Esophagus mucosa (tissue), 1 donor: ENCODE data around the gene LPIN3. TPM values are rescaled to one million over a fixed set of nuclear protein-coding genes. Genes with fewer than 3 reads are reported as not detected.

Source experiments
- ATAC-seq: fragments of 200-7000 bp; cut with Tn5 transposase; one replicate; pipeline ENCODE4 v1.9.1; 2020
- total RNA-seq: library from RNA; stranded (reverse); gene quantifications from one replicate; pipeline ENCODE4 v1.2.4, GENCODE V29; 2023
- donor health status: DM: yes; HTN: yes; CAD: no.

LPIN3 gene
- total RNA-seq, 1 donor from 2014 or later, result 15.7 TPM

DNA sequence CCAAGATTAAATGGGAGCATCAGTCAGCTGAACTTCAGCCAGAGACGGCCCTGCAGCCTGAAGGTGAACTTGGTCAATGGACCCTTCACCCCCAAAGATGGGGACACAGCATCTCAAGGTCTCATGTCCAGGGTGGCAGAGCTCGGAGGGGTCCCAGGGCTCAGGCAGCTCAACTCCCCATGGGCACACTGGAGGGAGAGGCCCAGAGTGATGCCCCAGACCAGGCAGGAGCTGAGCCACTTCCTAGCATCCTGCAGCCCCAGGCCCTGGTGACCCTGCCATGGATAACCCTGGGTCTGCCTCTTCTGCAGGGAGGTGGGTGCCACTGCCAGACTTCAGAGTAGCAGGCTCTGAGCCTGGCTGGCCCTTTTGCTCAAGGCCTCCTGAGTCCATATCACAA lies 53.5 kb downstream of the LPIN3 start:
- ATAC-seq, result no peak

DNA sequence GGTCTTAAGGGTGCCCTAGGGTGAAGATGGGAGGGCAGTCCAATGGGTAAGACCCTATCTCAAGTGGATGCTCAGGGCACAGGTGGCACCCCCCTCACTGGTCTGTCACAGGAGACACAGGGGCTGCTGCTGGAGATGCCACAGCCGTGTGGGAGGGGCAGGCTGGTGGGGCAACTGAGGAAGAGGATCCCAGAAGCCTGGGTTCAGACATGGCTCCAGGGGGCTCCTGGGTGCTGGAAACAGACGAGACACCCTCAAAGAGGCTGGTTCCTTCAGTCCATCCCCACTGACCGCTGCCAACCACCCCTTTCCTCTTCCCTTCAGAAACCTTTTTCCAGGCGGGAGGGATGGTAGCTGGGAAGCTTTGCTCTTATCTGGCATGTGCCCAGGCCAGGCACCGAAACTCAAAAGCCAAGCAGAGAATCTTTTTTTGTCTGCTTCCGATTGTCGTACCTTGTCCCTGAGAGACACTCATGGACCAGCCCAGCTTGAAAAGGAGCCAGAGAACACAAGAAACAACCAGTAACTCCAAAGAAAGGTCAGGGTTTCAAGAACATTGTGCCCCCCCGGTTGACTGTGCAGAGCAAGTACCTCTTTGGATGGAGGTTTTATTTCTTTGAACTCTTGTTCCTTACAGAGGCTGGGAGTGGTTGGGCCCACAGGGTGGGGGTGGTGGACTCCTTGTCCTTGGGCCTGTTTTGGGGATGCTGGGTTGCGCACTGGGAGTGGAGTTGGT lies 54.5 kb downstream of the LPIN3 start:
- no peak for ATAC-seq

DNA sequence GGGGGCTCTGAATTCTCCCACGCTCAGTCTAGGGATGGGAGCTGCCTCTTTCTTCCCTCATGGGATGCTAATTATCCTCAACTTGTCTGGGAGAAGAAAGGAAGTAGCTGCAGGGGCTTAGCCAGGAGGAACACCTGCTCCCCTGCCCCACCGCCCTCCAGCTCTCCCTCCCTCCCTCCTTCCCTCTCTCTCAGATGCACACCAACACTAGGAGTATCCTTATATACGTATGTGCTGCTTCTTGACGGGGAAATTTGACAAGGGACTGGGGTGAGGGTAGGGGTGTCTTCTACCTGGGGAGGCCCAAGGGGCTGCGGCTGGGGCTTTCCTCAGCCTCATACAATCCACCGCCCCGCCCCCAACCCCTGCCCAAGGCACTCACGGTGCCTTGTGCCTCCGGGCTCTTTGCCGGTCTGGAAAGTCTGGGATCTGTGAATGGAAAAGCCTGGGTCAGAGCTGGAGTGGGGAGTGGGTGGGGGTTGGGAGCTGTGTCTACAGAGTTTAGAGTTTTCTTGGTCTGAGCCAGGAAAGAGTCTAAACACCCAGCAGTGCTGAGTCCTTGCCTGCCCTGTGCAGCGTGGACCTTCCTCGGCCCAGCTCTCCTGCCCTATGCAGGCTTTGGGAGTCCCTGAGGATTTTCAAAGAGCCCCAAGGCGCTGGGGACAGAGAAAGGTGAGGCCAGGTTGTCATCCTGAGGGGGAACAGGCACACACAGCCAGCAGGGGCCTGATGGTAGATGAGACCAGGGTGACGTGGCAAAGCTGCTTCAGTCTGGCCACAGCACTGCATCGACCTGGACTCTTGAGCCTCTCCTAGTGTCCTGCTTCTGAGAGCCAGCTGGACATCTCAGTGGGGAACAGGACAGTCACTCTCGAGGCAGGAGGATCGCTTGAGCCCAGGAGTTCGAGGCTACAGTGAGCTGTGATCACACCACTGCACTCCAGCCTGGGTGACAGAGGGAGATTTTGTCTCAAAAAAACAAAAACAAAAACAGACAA lies 55.3 kb downstream of the LPIN3 start:
- ATAC-seq, result no peak

DNA sequence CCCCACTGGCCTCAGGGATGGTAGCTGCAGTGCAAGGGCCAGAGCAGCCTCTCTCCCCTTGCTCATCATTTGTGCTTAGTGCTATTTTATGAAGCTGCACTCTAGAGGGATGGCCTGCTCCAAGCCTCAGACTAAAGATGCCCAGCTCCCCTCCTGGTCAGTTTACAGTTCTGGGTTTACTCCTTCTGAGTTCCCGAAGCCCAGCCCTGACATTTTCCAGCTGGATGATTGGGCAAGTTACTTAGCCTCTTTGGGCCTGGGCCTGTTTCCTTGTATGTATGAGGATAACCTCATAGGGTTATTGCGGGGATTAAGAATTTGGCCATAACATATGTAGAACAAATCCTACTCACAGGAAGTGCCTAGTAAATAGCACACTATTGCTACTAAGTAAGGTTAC lies 57.8 kb downstream of the LPIN3 start:
- no peak for ATAC-seq

DNA sequence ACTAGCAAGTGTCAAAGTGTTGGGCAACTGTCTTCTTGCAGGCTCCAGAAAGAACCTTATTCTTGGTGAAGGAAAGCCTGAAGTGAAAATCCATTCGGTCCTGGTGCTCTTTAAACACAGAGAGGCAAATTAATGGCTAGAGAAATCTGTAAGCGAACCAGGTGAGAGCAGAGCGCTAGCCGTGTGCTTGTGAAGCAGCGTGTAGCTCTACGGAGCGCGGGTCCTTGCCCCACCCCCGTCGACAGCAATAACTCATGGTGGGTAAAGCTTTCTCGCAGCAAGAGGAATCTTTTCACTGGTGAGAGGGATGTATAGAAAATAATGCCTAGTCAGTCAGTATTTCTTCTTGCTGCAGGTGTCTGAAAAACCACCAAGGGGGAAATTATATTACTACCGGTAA lies 63.0 kb downstream of the LPIN3 start:
- no peak for ATAC-seq

DNA sequence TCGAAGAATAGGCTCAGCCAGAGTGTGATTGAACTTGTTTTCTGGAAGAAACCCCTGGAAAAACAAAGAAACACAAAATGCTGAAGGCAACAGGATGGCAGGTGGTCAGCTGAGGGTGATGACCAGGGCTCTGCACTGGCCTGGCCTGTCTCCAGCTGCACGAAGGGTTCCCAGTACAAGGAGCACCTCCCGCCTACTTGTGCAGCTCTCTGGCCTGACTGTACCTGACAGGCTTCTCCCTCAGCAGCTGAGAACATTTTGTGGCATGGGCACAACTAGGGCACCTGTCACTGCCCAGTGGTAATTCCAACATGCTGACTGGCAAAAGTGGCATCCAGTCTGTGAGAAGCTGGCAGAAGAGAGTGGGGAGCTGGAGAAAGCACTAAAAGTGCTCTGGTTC lies 64.8 kb downstream of the LPIN3 start:
- no peak for ATAC-seq

DNA sequence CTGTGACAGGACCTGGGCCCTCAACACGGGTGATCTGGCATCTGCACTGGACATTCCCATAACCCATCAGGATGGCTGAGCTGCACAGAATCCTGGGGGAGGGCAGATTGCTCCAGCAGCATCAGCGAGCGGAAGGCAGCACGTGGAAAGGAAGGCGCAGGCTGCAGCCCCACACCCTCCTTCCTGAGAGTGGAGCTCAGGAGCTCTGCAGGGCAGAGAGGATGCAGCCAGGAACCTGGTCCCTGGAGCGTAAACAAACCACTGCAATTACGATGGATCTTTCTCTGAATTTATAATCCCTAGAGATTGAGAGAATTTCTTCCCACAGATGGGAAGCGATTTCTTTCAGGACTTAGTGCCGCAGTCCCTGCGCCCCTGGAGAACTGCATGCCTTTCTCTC lies 65.7 kb downstream of the LPIN3 start:
- ATAC-seq, result no peak

DNA sequence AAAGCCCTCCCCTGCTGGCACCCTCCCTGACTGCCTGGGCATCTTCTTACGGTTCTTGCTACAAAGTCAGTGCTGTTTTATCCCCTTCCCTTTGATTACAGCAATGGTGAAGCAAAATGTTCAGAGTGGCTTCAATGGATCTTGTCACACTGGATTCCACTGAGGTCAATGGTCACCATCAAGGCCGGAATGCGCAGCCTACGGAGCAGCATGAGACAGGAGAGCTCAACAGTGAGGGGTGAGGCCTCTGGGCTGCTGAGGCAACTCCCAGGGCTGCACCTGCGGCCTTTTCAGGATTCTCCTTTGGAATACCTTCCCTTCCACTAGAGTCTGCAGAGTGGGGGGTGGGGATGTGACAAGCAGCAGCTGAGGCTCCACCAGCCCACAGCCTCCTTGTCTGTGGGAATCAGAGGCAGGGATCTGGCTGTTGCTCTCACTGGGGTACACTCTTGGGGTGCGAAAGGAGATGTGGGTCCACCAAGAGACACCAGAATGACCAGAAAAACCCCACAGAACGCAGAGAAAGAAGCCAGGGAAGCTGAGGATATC lies 66.3 kb downstream of the LPIN3 start:
- no peak for ATAC-seq

DNA sequence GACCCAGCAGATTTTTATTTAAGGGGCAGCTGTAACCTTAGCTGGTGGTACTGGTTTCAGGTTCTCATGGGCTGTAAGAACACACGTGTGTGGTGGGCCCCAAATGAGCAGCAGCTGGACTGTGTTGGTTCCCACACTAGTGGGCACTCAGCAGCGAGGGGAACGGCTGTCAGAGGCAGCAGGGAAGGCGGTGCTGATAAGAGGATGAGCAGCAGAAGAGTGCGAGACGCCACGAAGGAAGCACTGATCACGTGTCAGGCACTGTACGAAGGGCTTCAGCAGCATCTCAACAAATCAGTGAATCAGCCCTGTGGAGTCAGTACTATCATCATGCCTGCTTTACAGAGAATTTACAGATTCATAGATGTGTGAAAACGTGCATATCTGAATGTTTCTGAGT lies 67.0 kb downstream of the LPIN3 start:
- no peak for ATAC-seq

DNA sequence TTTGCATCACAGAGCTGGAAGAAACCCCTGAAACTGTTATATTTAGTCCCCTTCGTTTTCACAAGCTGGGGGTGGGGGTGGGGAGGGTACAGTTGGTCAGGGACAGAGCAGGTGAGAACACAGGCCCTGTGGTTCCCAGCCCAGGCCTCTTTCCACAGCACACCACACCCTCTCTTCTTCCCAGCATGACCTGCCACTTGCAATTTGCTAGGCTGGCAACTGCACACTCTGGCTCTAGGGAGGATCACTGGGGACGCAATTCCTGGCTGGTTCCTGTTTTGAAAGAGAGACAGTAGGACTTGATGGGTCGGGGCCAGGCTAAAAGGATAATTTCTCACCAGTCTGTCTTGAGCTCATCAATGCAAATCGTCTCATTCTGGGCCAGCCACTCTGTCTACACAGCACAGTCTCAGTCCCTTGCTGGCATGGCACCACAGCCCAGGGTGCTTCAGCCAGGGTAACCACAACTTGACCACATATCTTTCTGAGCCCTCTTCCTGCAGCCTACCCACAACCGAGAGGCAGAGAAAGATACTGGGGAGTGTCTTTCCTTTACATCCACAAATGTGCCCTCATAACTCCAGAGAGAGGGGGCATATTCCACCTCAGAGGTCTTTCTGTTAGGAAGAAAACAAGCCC lies 67.7 kb downstream of the LPIN3 start:
- ATAC-seq, result no peak

DNA sequence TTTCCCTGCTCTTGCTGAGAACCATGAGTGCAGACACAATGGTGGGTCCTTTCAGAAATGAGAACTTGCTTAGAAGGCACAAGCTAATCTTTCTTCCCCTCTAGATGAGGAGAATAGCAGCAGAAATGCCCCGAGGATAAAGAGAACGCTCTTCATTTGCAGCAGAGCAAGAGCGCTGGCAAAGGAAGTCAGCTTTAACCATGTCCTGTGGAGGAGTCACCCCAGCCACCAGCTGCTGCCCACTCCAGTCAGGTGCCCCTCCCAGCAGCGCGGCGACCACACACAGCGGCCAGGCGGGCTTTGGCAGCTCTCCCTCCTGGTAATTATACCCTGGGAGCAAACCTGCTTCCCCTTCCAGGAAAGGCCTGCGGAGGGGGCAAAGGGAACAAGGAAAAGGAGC lies 68.4 kb downstream of the LPIN3 start:
- no peak for ATAC-seq

Other genes with a start within 250 kb of the LPIN3 start
- 27.1 TPM for gene PLCG1, start 203.3 kb upstream of the LPIN3 start, total RNA-seq
- gene ZHX3, start 23.1 kb upstream of the LPIN3 start, total RNA-seq, result 21.1 TPM
- 0.12 TPM for gene EMILIN3, start 26.0 kb downstream of the LPIN3 start, total RNA-seq